ENCODE results near the gene TMEM80. TPM values are rescaled to one million over a fixed set of nuclear protein-coding genes. Genes with fewer than 3 reads are reported as not detected.

The TMEM80 gene
- total RNA-seq, 4 donors from 2014 or later = 19.3 to 121 (median 41.8) TPM

GRCh38 chr11:720017-720641 is 24.5 kb downstream of the TMEM80 start:
- H3K4me3 ChIP-seq = peak overlapping the region in 1 of 4 donors; percentile 11
- in situ Hi-C loops (cut with MboI; ENCODE audit: low pct_ligation_motif_present in 1 of 4, low pct_unique_long_range_greater_than_20kb in 1 of 4, low sequenced_read_pairs in 3 of 4) (loop anchor here in 1 of 4 donors (10.0 kb wide), 1 partner anchor 55 kb away; no protein-coding TSS in a partner anchor), intact Hi-C loops (cut with DNase I; ENCODE audit: low total_unique reads) (loop anchor here (5.0 kb wide), 1 partner anchor 163 kb away; no protein-coding TSS in a partner anchor)
- no peak for DNase-seq
- peak overlapping the region in 2 of 4 donors; percentile 61 to 71 for H3K27ac ChIP-seq
- H3K4me1 ChIP-seq = peaks cover 6 to 24% (median 19%) of the 10 kb centered on the region in 4 donors
- H3K36me3 ChIP-seq = no peaks in the 10 kb centered on the region
- 40 to 70% methylated on average over 1 to 32 of the region's 35 CpGs for WGBS, 2 donors (ENCODE audit: low coverage in 1 of 2)
- H3K9me3 ChIP-seq = no peaks in the 10 kb centered on the region
- TF ChIP-seq EP300 (IDR thresholded peaks at IDR 0.05; ENCODE audit: low read depth) = no peak
- H3K27me3 ChIP-seq = peaks cover 35% of the 10 kb centered on the region

GRCh38 chr11:720642-721246 is 25.1 kb downstream of the TMEM80 start:
- in situ Hi-C loops (cut with MboI; ENCODE audit: low pct_ligation_motif_present in 1 of 4, low pct_unique_long_range_greater_than_20kb in 1 of 4, low sequenced_read_pairs in 3 of 4) (loop anchor here in 1 of 4 donors (10.0 kb wide), 1 partner anchor 56 kb away; no protein-coding TSS in a partner anchor), intact Hi-C loops (cut with DNase I; ENCODE audit: low total_unique reads) (loop anchor here (5.0 kb wide), 1 partner anchor 163 kb away; no protein-coding TSS in a partner anchor)
- no peak for TF ChIP-seq CTCF (IDR thresholded peaks at IDR 0.05)
- TF ChIP-seq EP300 (IDR thresholded peaks at IDR 0.05; ENCODE audit: low read depth) = no peak
- TF ChIP-seq POLR2A (IDR thresholded peaks at IDR 0.05) = peak; percentile 37
- peak in 2 of 3 donors; percentile 40 to 42 for TF ChIP-seq POLR2AphosphoS5 (IDR thresholded peaks at IDR 0.05)
- Histone ChIP-seq H3K4me3 (peak overlapping the region in 2 of 4 donors; percentile 11 to 23), H3K36me3 (no peaks in the 10 kb centered on the region), H3K27me3 (peaks cover 41% of the 10 kb centered on the region), H3K9me3 (no peaks in the 10 kb centered on the region), H3K27ac (peak overlapping the region in 2 of 4 donors; percentile 61 to 71), H3K4me1 (peaks cover 6 to 30% (median 25%) of the 10 kb centered on the region in 4 donors)
- WGBS, 2 donors (ENCODE audit: low coverage in 1 of 2) = 28% methylated on average over 15 of the region's 53 CpGs; no CpG with 5 or more reads in 1 of the 2 donors
- DNase-seq = peak; percentile 76

- WGBS, 2 donors (ENCODE audit: low coverage in 1 of 2) = 52% methylated on average over 26 of the region's 28 CpGs; no CpG with 5 or more reads in 1 of the 2 donors
- in situ Hi-C loops (cut with MboI; ENCODE audit: low pct_ligation_motif_present in 1 of 4, low pct_unique_long_range_greater_than_20kb in 1 of 4, low sequenced_read_pairs in 3 of 4) (loop anchor here in 1 of 4 donors (10.0 kb wide), 1 partner anchor 56 kb away; no protein-coding TSS in a partner anchor), intact Hi-C loops (cut with DNase I; ENCODE audit: low total_unique reads) (loop anchor here (5.0 kb wide), 1 partner anchor 164 kb away; no protein-coding TSS in a partner anchor)
- Histone ChIP-seq H3K4me1 (peaks cover 10 to 36% (median 31%) of the 10 kb centered on the region in 4 donors), H3K4me3 (peak overlapping the region in 2 of 4 donors; percentile 11 to 23), H3K27me3 (peaks cover 47% of the 10 kb centered on the region), H3K27ac (peak overlapping the region in 2 of 4 donors; percentile 61 to 71), H3K36me3 (no peaks in the 10 kb centered on the region), H3K9me3 (no peaks in the 10 kb centered on the region)
- no peak for DNase-seq
- TF ChIP-seq CTCF (IDR thresholded peaks at IDR 0.05) (no peak), EP300 (IDR thresholded peaks at IDR 0.05; ENCODE audit: low read depth) (no peak), POLR2A (IDR thresholded peaks at IDR 0.05) (no peak), POLR2AphosphoS5 (IDR thresholded peaks at IDR 0.05) (no peak)
Observed at GRCh38 chr11:721247-721740, 25.7 kb downstream of the TMEM80 start.

GRCh38 chr11:721741-722345 is 26.2 kb downstream of the TMEM80 start:
- 33% methylated on average over 16 of the region's 33 CpGs; no CpG with 5 or more reads in 1 of the 2 donors for WGBS, 2 donors (ENCODE audit: low coverage in 1 of 2)
- Histone ChIP-seq H3K27ac (no peak overlapping the region), H3K4me3 (no peak overlapping the region), H3K36me3 (no peaks in the 10 kb centered on the region), H3K4me1 (peaks cover 14 to 41% (median 36%) of the 10 kb centered on the region in 4 donors), H3K27me3 (peaks cover 51% of the 10 kb centered on the region), H3K9me3 (no peaks in the 10 kb centered on the region)
- TF ChIP-seq CTCF (IDR thresholded peaks at IDR 0.05) (peak in 1 of 5 experiments; percentile 9), POLR2AphosphoS5 (IDR thresholded peaks at IDR 0.05) (no peak)
- intact Hi-C loops (cut with DNase I; ENCODE audit: low total_unique reads) = loop anchor here (5.0 kb wide), 1 partner anchor 165 kb away; no protein-coding TSS in a partner anchor
- peak; percentile 61 for DNase-seq
- in situ Hi-C loops (cut with MboI; ENCODE audit: low pct_ligation_motif_present in 1 of 4, low pct_unique_long_range_greater_than_20kb in 1 of 4, low sequenced_read_pairs in 3 of 4) = loop anchor here in 1 of 4 donors (10.0 kb wide), 1 partner anchor 57 kb away; no protein-coding TSS in a partner anchor
